Osteoblast (primary cell): ENCODE measurements around the gene THSD8. TPM values are rescaled to one million over a fixed set of nuclear protein-coding genes. Genes with fewer than 3 reads are reported as not detected.

Experiments used
- DNase-seq: peaks from one replicate; pipeline ENCODE4 v3.0.0; 2011; ENCODE audit warnings: low spot score, mixed read lengths; ENCODE audit not compliant: insufficient read length; ENCODE audit errors: missing footprints
- H2AFZ ChIP-seq: 2 replicates; pipeline ENCODE4 v1.6.0; 2011; ENCODE audit warnings: mild to moderate bottlenecking, low read length
- H3K27ac ChIP-seq: 2 replicates; pipeline ENCODE4 v1.5.1; 2011; ENCODE audit warnings: mild to moderate bottlenecking, low read depth, low read length, moderate library complexity
- H3K27me3 ChIP-seq: 2 replicates; pipeline ENCODE4 v1.6.0; 2012; ENCODE audit warnings: mild to moderate bottlenecking, control low read depth, inconsistent platforms, low read length, moderate library complexity; ENCODE audit not compliant: insufficient read depth
- H3K36me3 ChIP-seq: 2 replicates; pipeline ENCODE4 v1.5.1; 2011; ENCODE audit warnings: mild to moderate bottlenecking, low read length, control low read depth, moderate library complexity; ENCODE audit not compliant: insufficient read depth
- H3K4me1 ChIP-seq: 2 replicates; pipeline ENCODE4 v1.5.1; 2011; ENCODE audit warnings: mild to moderate bottlenecking, low read length, control low read depth, moderate library complexity; ENCODE audit not compliant: insufficient read depth
- H3K4me2 ChIP-seq: 2 replicates; pipeline ENCODE4 v1.6.0; 2011; ENCODE audit warnings: mild to moderate bottlenecking, low read length; ENCODE audit not compliant: insufficient read depth
- H3K4me3 ChIP-seq: fragments of 200-600 bp; sonication (generic); 3 replicates; pipeline ENCODE4 v1.5.1; 2012; ENCODE audit warnings: mild to moderate bottlenecking, low read length, inconsistent platforms; ENCODE audit not compliant: insufficient read depth
- H3K79me2 ChIP-seq: 2 replicates; pipeline ENCODE4 v1.6.0; 2012; ENCODE audit warnings: mild to moderate bottlenecking, low read length, control low read depth, inconsistent platforms; ENCODE audit not compliant: insufficient read depth
- H3K9me3 ChIP-seq: 2 replicates; pipeline ENCODE4 v1.5.1; 2011; ENCODE audit warnings: low read depth, low read length, control low read depth
- H4K20me1 ChIP-seq: 2 replicates; pipeline ENCODE4 v1.6.0; 2012; ENCODE audit warnings: mild to moderate bottlenecking, low read length, control low read depth; ENCODE audit not compliant: insufficient read depth
- total RNA-seq: library from RNA; depleted of rRNA; stranded (reverse); fragments of >200 nt; gene quantifications from 2 replicates; pipeline ENCODE4 v1.2.3, GENCODE V29; 2012
- TF ChIP-seq, protein P1 (sequence below): IDR thresholded peaks from 2 replicates; pipeline ENCODE4 v1.5.1; 2011; ENCODE audit warnings: mild to moderate bottlenecking, low read depth, low read length, moderate library complexity; ENCODE audit errors: extremely low read depth

THSD8 gene
- total RNA-seq, 1 donor, result not detected

DNA sequence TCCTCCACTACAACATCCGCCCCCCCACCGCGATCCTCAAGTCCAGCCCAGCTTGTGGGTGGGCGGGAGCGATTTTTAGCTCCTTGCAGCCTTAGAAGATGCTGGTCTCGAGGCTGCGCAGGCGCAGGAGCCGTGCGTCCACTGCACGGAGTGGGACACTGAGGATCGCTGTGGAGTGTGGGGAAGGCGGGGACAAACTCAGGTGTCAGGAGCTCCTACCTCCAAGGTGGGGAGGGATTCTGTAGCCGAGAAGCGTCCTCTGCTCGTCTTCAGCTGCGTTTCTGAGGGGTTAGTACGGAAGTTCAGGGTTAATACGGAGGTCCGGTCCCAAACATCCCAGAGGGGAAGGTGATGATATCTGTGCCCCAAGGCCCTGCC, 32.7 kb downstream of the THSD8 start, which contains the start of gene RTBDN:
Gene RTBDN, minus strand, starts transcription at position 14 of the 378 bp plus-strand sequence. CDS start 4,600 bp downstream, outside the sequence.
- Histone ChIP-seq H3K4me3 (no peak within 1 kb of the TSS), H3K27me3 (peaks cover 67% of the 10 kb centered on the region), H3K27ac (no peak within 1 kb of the TSS), H4K20me1 (peaks cover 11% of the 10 kb centered on the region), H3K4me1 (no peaks in the 10 kb centered on the region), H3K36me3 (no peaks in the 10 kb centered on the region), H3K9me3 (no peaks in the 10 kb centered on the region), H3K4me2 (no peak within 1 kb of the TSS), H3K79me2 (no peaks in the 10 kb centered on the region), H2AFZ (no peak within 1 kb of the TSS)
- TF ChIP-seq, protein P1, sequence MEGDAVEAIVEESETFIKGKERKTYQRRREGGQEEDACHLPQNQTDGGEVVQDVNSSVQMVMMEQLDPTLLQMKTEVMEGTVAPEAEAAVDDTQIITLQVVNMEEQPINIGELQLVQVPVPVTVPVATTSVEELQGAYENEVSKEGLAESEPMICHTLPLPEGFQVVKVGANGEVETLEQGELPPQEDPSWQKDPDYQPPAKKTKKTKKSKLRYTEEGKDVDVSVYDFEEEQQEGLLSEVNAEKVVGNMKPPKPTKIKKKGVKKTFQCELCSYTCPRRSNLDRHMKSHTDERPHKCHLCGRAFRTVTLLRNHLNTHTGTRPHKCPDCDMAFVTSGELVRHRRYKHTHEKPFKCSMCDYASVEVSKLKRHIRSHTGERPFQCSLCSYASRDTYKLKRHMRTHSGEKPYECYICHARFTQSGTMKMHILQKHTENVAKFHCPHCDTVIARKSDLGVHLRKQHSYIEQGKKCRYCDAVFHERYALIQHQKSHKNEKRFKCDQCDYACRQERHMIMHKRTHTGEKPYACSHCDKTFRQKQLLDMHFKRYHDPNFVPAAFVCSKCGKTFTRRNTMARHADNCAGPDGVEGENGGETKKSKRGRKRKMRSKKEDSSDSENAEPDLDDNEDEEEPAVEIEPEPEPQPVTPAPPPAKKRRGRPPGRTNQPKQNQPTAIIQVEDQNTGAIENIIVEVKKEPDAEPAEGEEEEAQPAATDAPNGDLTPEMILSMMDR, result no peak
- peak; percentile 87 for DNase-seq

DNA sequence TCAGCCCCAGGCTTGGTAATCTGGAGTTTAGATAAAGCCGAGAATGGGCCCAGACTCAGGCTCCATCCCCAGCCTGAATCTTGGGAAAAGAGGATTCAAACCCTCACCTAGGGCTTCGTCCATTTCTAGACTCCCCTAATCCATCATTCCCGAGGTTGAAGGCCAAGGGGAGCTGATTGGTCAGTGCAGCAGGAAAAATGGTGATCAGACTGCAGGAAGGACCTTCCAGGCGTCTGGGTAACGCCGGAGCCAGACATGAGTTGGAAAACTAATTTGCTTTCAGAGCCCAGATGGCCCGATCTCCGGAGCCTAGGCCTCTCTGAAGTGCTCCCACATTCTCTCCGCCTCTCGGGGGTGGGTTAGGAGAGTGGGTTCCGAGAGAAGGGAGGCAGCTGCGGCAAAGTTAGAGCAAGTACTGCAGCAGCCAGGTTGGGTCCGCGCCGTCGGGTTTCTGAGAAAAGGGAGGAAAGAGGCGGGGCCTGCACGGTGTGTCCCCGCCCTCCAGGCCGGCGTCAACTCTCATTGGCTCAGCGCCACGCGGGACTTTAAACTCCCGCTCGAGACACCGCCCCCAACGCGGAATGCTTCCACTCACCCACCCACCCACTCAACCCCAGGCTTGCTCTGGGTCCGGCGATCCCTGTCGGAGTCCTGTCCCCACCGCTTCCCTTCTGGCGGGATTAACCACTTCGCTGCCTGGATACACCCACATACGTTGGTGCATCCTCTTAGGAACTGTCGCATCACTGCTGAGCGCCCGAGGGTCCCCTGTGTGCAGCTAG, 33.3 kb downstream of the THSD8 start:
- DNase-seq, result peak; percentile 94
- peaks cover 11% of the 10 kb centered on the region for H4K20me1 ChIP-seq
- H3K36me3 ChIP-seq, result no peaks in the 10 kb centered on the region
- no peaks in the 10 kb centered on the region for H3K9me3 ChIP-seq
- peaks cover 73% of the 10 kb centered on the region for H3K27me3 ChIP-seq
- no peak overlapping the region for H3K27ac ChIP-seq
- H3K4me1 ChIP-seq, result no peaks in the 10 kb centered on the region
- no peak overlapping the region for H2AFZ ChIP-seq
- no peak overlapping the region for H3K4me2 ChIP-seq
- H3K4me3 ChIP-seq, result no peak overlapping the region
- TF ChIP-seq, protein P1, result no peak
- no peaks in the 10 kb centered on the region for H3K79me2 ChIP-seq

DNA sequence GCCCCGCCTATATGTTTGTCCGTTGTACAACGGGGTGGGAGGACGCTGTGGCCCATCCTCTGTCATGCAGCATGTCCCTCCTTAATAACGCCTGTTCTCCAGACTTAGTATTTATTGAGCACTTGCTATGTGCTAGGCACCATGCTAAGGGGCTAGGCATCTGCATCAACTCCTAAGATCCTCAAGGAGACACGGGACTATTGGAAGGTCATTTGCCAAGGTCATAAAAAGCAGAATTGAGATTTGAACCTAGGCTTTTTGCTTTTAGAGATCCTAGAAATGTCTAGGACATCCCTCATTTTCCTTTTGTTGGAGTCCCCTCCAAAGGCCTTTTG, 34.6 kb downstream of the THSD8 start:
- no peak for DNase-seq
- Histone ChIP-seq H3K27me3 (peaks cover 84% of the 10 kb centered on the region), H2AFZ (no peak overlapping the region), H3K4me2 (no peak overlapping the region), H3K9me3 (no peaks in the 10 kb centered on the region), H3K4me3 (no peak overlapping the region), H3K27ac (no peak overlapping the region), H4K20me1 (peaks cover 11% of the 10 kb centered on the region), H3K36me3 (no peaks in the 10 kb centered on the region), H3K4me1 (no peaks in the 10 kb centered on the region), H3K79me2 (no peaks in the 10 kb centered on the region)
- TF ChIP-seq, protein P1, result no peak

DNA sequence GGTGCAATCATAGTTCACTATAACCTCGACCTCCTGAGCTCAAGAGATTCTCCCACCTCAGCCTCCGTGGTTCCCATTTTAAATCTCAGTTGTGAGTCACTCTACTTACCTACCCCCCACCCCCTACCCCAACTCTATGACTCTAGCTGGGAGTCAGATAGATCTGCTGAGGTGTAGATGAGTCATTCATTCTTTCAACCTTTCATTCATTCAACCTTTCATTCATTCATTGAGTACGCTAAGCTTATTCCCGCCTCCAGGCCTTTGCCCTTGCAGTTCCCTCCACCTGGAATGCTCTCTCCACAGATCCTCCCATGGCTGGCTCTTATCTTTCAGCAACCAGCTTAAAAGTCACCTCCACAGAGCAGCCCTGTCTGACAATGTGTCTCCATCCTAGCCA, 35.4 kb downstream of the THSD8 start:
- Histone ChIP-seq H2AFZ (no peak overlapping the region), H3K4me2 (no peak overlapping the region), H3K27me3 (peaks cover 84% of the 10 kb centered on the region), H3K36me3 (no peaks in the 10 kb centered on the region), H3K4me3 (no peak overlapping the region), H3K4me1 (no peaks in the 10 kb centered on the region), H3K79me2 (no peaks in the 10 kb centered on the region), H3K27ac (no peak overlapping the region), H3K9me3 (no peaks in the 10 kb centered on the region), H4K20me1 (peaks cover 8% of the 10 kb centered on the region)
- DNase-seq, result peak; percentile 74
- TF ChIP-seq, protein P1, result no peak
